Subcutaneous abdominal adipose tissue (tissue), 5 donors: ENCODE data around the gene JAK2.
"Not testable (repeated sequence)": the region's sequence is repeated elsewhere in the genome, so short reads cannot be mapped to it uniquely, and the experiment has no call there.

Source experiments
- H3K27ac ChIP-seq: one replicate; pipeline ENCODE4 v1.7.0; 2013; ENCODE audit warnings: low read depth, mild to moderate bottlenecking, inconsistent platforms, low read length, moderate library complexity
- H3K27me3 ChIP-seq, 5 donors: one replicate each; pipeline ENCODE4 v1.7.0; 2013; ENCODE audit warnings: low read length in 5 of 5, inconsistent platforms in 1 of 5; ENCODE audit not compliant: control insufficient read depth in 5 of 5, insufficient read depth in 4 of 5
- H3K36me3 ChIP-seq, 5 donors: one replicate each; pipeline ENCODE4 v1.7.0; 2013; ENCODE audit warnings: low read length in 5 of 5; ENCODE audit not compliant: control insufficient read depth in 5 of 5, insufficient read depth in 5 of 5
- H3K4me1 ChIP-seq, 5 donors: one replicate each; pipeline ENCODE4 v1.7.0; 2013; ENCODE audit warnings: low read length in 5 of 5, mild to moderate bottlenecking in 3 of 5, moderate library complexity in 1 of 5; ENCODE audit not compliant: control insufficient read depth in 5 of 5, insufficient read depth in 5 of 5
- H3K4me3 ChIP-seq, 5 donors: one replicate each; pipeline ENCODE4 v1.7.0; 2013; ENCODE audit warnings: low read length in 5 of 5, low read depth in 1 of 5
- H3K9ac ChIP-seq, 5 donors: one replicate each; pipeline ENCODE4 v1.7.0; 2013; ENCODE audit warnings: low read length in 5 of 5, mild to moderate bottlenecking in 4 of 5, moderate library complexity in 3 of 5
- H3K9me3 ChIP-seq, 5 donors: one replicate each; pipeline ENCODE4 v1.7.0; 2013; ENCODE audit warnings: low read length in 5 of 5; ENCODE audit not compliant: control insufficient read depth in 5 of 5
- donor health status: healthy.
- donor health status: healthy.
- donor health status: healthy.
- donor health status: healthy.
- donor health status: healthy.

The JAK2 gene

DNA sequence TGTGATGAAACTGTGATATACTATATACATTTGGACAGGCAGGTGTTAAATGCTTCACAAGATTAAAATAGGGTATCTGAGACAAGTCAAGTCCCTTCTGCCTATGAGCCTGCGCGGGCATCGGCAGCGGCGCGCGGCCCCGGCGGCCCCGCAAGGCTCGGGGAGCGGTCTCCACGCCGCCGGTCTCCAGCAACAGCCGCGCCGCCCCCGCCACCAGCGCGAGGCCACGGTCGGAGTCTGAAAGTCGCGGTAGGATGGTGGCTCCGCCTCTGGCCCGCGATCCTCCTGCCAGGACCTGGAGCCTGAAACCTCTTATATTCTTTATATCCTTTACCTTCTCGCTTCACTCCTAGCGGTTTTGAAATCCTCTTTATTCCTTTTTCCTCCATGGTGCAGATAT, 100.9 kb downstream of the JAK2 start:
- Histone ChIP-seq H3K27ac (no peak overlapping the region), H3K9ac (no peak overlapping the region), H3K4me1 (peaks cover 0 to 3% (median 0%) of the 10 kb centered on the region in 5 donors), H3K36me3 (peaks cover 31 to 56% (median 36%) of the 10 kb centered on the region in 5 donors), H3K9me3 (no peaks in the 10 kb centered on the region), H3K27me3 (no peaks in the 10 kb centered on the region), H3K4me3 (no peak overlapping the region)

DNA sequence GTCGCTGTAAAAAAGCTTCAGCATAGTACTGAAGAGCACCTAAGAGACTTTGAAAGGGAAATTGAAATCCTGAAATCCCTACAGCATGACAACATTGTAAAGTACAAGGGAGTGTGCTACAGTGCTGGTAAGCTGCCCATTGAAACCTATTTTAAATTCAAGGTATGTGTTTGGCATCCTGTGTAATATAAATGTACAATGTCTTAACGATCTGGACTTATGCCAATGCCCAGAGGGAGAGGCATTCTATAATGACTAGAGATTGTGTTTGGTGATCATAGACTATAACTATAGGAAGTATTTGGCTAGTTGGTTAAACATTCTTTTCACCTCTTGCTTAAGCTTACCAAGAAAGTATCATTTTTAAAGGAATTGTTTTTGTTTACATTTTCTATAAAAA, 104.7 kb downstream of the JAK2 start:
- no peak overlapping the region for H3K4me3 ChIP-seq
- H3K9ac ChIP-seq, result no peak overlapping the region
- H3K36me3 ChIP-seq, result peaks cover 18 to 34% (median 28%) of the 10 kb centered on the region in 5 donors
- no peak overlapping the region for H3K27ac ChIP-seq
- no peaks in the 10 kb centered on the region for H3K9me3 ChIP-seq
- no peaks in the 10 kb centered on the region for H3K27me3 ChIP-seq
- peaks cover 0 to under 1% (median 0%) of the 10 kb centered on the region in 5 donors for H3K4me1 ChIP-seq

DNA sequence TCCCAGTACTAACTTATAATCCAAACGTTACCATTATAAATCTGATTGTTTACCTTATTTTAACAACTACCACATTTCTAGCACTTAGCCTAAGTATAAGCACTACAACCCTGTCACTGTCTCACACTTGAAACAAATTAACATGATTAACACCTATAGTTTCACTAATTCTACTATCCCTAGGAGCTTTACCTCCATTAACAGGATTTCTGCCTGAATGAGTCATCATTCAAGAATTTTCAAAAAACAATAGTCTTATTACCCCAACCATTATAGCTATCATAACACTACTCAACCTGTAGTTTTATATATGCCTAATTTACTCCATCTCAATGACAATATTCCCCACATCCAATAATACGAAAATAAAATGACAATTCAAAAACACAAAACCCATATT, 110.7 kb downstream of the JAK2 start:
- H3K9ac ChIP-seq, result no peak overlapping the region
- no peaks in the 10 kb centered on the region for H3K27me3 ChIP-seq
- H3K9me3 ChIP-seq, result no peaks in the 10 kb centered on the region
- peaks cover 0 to 6% (median 4%) of the 10 kb centered on the region in 5 donors for H3K36me3 ChIP-seq
- no peaks in the 10 kb centered on the region for H3K4me1 ChIP-seq
- no peak overlapping the region for H3K27ac ChIP-seq
- H3K4me3 ChIP-seq, result no peak overlapping the region

DNA sequence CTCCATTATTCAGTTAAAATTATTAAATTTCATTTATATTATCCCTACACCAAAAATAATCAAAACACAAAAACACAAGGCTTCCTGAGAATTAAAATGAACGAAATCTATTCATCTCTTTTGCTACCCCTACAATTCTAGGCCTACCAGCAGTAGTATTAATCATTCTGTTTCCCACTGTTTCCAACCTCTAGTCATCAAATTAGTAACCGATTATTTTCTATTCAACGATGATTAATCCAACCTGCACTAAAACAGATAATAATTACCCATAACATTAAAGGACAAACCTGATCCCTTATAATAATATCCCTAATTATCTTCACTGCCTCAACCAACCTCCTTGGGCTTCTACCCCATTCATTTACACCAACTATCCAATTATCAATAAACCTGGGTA, 114.4 kb downstream of the JAK2 start:
- Histone ChIP-seq H3K9me3 (no peaks in the 10 kb centered on the region), H3K9ac (no peak overlapping the region), H3K36me3 (peaks cover 0 to 15% (median 12%) of the 10 kb centered on the region in 5 donors), H3K27ac (no peak overlapping the region), H3K4me1 (no peaks in the 10 kb centered on the region), H3K4me3 (no peak overlapping the region), H3K27me3 (no peaks in the 10 kb centered on the region)

DNA sequence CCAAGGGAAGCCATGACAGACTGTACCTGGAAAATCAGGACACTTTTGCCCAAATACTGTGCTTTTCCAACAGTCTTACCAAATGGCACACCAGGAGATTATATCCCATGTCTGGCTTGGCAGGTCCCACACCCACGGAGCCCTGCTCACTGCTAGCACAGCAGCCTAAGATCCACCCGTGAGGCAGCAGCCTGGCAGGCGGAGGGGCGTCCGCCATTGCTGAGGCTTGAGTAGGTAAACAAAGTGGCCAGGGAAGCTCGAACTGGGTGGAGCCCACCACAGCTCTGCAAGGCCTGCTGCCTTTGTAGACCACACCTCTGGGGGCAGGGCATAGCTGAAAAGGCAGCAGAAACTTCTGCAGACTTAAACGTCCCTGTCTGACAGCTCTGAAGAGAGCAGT, 116.1 kb downstream of the JAK2 start:
- H3K27ac ChIP-seq, H3K27me3 ChIP-seq, H3K4me3 ChIP-seq, H3K9me3 ChIP-seq, H3K9ac ChIP-seq, H3K4me1 ChIP-seq: not testable (repeated sequence)
- H3K36me3 ChIP-seq, result peaks cover 0 to 15% (median 12%) of the 10 kb centered on the region in 5 donors

DNA sequence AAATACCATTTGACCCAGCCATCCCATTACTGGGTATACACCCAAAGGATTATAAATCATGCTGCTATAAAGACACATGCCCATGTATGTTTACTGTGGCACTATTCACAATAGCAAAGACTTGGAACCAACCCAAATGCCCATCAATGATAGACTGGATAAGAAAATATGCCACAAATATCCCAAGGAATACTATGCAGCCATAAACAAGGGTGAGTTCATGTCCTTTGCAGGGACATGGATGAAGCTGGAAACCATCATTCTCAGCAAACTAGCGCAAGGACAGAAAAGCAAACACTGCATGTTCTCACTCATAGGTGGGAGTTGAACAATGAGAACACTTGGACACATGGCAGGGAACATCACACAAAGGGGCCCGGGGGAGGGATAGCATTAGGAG, 121.4 kb downstream of the JAK2 start:
- H3K27ac ChIP-seq, H3K4me3 ChIP-seq, H3K4me1 ChIP-seq, H3K27me3 ChIP-seq, H3K9ac ChIP-seq: not testable (repeated sequence)
- peaks cover 0 to 13% (median 6%) of the 10 kb centered on the region in 5 donors for H3K36me3 ChIP-seq
- peaks cover 0 to 14% (median 9%) of the 10 kb centered on the region in 5 donors for H3K9me3 ChIP-seq

DNA sequence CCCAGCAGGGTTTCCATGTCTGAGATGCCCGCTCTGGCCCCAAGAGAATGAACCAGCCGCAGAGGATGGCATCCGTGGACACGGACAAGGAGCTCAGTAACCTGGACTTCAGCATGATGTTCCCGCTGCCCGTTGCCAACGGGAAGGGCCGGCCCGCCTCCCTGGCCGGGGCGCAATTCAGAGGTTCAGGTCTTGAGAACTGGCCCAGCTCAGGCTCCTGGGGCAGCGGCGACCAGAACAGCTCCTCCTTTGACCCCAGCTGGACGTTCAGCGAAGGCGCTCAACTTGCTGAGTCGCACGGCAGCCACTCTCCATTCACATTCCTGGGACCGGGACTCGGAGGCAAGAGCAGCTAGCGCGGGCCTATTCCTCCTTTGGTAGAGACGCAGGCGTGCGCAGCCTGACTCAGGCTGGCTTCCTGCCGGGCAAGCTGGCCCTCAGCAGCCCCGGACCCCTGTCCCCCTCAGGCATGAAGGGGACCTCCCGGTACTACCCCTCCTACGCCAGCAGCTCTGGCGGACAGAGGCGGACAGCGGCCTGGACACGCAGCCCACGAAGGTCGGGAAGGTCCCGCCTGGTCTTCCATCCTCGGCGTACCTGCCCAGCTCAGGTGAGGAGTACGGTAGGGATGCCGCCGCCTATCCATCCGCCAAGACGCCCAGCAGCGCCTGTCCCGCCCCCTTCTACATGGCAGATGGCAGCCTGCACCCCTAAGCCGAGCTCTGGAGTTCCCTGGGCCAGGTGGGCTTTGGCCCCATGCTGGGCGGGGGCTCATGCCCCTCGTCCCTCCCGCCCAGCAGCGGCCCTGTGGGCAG, 126.0 kb downstream of the JAK2 start:
- Histone ChIP-seq H3K4me1 (no peaks in the 10 kb centered on the region), H3K27me3 (no peaks in the 10 kb centered on the region), H3K9me3 (peaks cover 0 to 23% (median 14%) of the 10 kb centered on the region in 5 donors), H3K27ac (no peak overlapping the region), H3K4me3 (no peak overlapping the region), H3K36me3 (peaks cover 0 to 40% (median 16%) of the 10 kb centered on the region in 5 donors), H3K9ac (no peak overlapping the region)

DNA sequence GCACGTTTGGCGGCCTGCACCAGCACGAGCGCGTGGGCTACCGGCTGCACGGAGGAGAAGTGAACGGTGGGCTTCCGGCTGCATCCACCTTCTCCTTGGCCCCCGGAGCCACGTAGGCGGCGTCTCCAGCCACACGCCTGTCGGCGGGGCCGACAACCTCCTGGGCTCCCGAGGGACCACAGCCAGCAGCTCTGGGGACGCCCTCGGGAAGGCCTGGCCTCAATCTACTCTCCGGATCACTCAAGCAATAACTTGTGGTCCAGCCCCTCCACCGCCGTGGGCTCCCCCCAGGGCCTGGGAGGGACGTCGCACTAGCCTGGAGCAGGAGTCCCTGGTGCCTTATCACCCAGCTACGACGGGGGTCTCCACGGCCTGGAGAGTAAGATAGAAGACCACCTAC, 126.6 kb downstream of the JAK2 start:
- no peak overlapping the region for H3K27ac ChIP-seq
- H3K27me3 ChIP-seq, result no peaks in the 10 kb centered on the region
- H3K4me1 ChIP-seq, result no peaks in the 10 kb centered on the region
- no peak overlapping the region for H3K4me3 ChIP-seq
- peaks cover 0 to 40% (median 16%) of the 10 kb centered on the region in 5 donors for H3K36me3 ChIP-seq
- no peak overlapping the region for H3K9ac ChIP-seq
- peaks cover 0 to 22% (median 10%) of the 10 kb centered on the region in 5 donors for H3K9me3 ChIP-seq

DNA sequence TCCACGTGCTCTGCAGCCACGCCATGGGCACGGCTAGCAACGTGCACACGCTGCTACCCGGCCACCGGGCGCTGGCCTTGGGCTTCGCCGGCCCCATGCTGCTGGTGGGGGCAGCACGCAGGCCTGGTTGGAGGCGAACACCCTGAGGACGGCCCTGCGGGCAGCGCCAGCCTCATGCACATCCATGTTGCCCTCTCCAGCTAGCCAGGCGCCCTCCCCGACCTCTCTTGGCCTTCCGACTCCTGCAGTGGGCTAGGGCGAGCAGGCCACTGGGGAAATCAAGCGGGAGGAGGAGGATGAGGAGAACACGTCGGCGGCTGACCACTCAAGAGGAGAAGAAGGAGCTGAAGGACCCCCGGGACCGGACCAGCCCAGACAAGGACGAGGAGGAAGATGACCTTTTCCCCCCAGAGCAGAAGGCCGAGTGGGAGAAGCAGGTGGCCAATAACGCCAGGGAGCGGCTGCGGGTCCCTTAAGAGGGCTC, 127.1 kb downstream of the JAK2 start:
- no peaks in the 10 kb centered on the region for H3K4me1 ChIP-seq
- no peaks in the 10 kb centered on the region for H3K27me3 ChIP-seq
- no peak overlapping the region for H3K9ac ChIP-seq
- peaks cover 0 to 22% (median 10%) of the 10 kb centered on the region in 5 donors for H3K9me3 ChIP-seq
- H3K36me3 ChIP-seq, result peaks cover 0 to 40% (median 16%) of the 10 kb centered on the region in 5 donors
- H3K4me3 ChIP-seq, result no peak overlapping the region
- H3K27ac ChIP-seq, result no peak overlapping the region

DNA sequence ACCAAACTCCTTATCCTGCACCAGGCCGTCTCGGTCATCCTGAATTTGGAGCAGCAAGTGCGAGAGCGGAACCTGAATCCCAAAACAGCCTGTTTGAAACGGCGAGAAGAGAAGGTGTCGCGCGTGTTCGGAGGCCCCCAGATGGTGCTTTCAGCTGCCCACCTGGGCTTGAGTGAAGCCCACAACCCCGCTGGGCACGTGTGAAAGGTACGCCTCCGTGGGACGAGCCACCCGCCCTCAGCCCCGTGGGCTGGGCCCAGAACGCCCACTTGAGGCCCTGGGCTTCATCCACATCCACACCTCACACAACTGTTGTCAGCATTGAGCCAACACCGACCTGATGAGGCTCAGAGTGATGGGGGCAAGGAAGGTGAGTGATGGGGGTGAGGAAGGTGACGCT, 127.6 kb downstream of the JAK2 start:
- Histone ChIP-seq H3K27ac (no peak overlapping the region), H3K9ac (no peak overlapping the region), H3K27me3 (no peaks in the 10 kb centered on the region)

More for the DNA sequence above, 127.6 kb downstream of the JAK2 start:
- Histone ChIP-seq H3K36me3 (peaks cover 0 to 40% (median 16%) of the 10 kb centered on the region in 5 donors), H3K4me3 (no peak overlapping the region), H3K4me1 (no peaks in the 10 kb centered on the region), H3K9me3 (peaks cover 0 to 22% (median 10%) of the 10 kb centered on the region in 5 donors)
